Activated CD8-positive, alpha-beta memory T cell treated with anti-CD3 and anti-CD28 coated beads for 24 hours (primary cell): ENCODE measurements around the gene APOM.

Experiments
- DNase-seq: peaks from one replicate; pipeline ENCODE4 v3.0.0-alpha.2; 2020

Gene APOM

DNA sequence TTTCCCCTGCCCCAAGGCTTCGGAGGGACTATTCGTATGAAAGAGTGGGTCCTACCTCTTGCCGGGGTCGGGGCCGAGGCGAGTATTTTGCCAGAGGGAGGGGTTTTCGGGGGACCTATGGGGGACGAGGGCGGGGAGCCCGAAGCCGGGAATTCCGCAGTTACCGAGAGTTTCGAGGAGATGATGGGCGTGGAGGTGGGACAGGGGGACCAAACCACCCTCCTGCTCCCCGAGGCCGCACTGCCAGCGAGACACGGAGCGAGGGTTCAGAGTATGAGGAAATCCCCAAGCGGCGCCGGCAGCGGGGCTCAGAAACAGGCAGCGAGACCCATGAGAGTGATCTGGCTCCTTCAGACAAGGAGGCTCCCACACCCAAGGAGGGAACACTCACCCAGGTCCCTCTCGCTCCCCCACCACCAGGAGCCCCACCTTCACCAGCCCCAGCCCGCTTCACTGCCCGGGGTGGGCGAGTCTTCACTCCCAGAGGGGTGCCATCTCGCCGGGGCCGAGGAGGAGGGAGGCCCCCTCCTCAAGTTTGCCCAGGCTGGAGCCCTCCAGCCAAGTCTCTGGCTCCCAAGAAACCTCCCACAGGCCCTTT lies 23.9 kb upstream of the APOM start:
- no peak for DNase-seq

DNA sequence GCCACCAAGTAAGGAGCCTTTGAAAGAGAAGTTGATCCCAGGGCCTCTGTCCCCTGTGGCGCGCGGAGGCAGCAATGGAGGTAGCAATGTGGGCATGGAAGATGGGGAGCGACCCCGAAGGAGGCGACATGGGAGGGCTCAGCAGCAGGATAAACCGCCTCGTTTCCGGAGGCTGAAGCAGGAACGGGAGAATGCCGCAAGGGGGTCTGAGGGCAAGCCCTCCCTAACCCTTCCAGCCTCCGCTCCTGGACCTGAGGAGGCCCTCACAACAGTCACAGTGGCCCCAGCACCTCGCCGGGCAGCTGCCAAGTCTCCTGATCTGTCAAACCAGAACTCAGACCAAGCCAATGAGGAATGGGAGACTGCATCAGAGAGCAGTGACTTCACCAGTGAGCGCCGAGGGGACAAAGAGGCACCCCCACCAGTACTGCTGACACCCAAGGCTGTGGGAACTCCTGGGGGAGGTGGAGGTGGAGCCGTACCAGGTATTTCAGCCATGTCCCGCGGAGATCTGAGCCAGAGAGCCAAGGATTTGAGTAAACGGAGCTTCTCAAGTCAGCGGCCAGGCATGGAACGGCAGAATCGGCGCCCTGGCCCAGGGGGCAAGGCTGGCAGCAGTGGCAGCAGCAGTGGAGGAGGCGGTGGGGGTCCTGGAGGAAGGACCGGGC lies 23.3 kb upstream of the APOM start:
- no peak for DNase-seq

DNA sequence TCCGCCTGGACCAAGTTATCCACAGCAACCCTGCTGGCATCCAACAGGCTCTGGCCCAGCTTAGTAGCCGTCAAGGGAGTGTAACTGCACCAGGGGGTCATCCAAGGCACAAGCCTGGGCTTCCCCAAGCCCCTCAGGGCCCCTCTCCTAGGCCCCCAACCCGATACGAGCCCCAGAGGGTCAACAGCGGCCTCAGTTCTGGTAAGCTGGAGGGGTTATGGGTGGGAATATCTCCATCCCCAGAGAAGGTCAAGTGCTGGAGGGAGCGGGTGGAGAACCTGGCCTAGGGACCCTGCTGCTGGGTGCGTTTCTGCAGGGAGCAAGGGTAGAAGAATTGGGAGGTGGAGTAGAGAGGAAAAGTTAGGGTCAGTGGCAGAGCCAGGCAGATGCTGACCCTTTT lies 22.2 kb upstream of the APOM start:
- no peak for DNase-seq

DNA sequence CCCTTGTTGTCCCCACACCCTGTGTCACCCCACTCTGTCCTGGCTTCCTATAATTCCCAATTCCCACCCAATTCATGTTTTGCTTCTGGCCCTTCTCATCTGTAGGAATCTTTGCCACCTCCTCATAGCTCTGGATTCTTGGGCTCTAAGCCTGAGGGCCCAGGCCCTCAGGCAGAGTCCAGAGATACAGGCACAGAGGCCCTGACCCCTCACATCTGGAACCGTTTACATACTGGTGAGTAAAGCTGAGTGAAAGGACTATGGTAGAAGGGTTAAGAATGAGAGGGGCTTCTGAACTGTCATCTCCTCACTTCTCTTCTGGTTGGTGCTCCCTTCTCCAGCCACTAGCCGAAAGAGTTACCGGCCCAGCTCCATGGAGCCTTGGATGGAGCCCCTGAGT lies 21.6 kb upstream of the APOM start:
- no peak for DNase-seq

DNA sequence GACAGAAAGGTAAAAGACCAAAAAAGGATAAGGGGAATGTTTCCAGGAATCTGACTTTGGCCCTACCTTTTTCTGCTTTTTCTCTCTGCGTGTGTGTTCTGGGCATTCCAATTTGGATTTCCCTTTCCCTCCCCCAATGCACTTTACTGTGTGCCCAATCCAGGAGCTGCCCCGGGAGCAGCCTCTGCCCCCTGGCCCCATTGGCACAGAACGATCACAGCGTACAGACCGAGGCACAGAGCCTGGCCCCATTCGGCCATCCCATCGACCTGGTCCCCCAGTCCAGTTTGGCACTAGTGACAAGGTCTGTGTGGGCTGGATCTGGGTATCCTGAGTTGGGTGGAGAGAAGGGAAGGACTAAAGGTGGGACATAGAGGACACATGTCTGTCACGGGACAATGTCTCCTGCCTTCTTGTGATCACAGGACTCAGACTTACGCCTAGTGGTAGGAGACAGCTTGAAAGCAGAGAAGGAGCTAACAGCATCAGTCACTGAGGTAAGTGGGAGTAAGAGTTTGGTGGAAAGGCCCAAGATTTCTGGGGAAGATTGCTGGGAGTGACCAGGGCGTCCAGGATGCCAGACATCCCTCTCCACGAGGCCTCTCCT lies 20.6 kb upstream of the APOM start:
- DNase-seq, result no peak

DNA sequence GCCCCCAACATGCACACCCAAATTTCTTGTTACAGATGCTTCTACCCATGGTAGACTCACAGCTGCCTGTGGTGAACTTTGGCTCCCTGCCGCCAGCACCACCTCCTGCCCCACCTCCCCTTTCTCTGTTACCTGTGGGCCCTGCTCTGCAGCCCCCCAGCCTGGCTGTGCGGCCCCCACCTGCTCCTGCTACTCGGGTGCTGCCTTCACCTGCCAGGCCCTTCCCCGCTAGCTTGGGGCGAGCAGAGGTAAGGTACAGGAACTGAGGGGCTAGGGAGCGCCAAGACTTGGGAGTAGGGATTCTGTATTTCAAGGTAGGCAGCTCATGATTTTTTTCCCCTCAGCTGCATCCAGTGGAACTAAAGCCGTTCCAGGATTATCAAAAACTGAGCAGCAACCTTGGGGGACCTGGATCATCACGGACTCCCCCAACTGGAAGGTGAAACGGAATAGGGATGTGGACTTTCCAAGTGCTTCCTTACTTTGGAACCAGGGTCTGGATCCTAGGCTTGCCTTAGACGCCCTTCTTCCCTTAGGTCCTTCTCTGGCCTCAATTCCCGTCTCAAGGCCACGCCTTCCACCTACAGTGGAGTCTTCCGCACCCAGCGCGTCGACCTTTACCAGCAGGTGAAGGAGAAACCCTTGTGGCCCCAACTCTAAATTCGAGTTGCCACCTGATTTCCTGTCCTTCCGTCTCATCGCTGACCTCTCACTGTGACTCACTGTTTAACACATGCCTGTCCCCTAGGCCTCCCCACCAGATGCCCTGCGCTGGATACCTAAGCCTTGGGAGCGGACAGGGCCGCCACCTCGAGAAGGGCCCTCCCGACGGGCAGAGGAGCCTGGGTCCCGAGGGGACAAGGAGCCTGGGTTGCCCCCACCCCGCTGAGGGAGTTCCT lies 18.7 kb upstream of the APOM start:
- DNase-seq, result no peak

DNA sequence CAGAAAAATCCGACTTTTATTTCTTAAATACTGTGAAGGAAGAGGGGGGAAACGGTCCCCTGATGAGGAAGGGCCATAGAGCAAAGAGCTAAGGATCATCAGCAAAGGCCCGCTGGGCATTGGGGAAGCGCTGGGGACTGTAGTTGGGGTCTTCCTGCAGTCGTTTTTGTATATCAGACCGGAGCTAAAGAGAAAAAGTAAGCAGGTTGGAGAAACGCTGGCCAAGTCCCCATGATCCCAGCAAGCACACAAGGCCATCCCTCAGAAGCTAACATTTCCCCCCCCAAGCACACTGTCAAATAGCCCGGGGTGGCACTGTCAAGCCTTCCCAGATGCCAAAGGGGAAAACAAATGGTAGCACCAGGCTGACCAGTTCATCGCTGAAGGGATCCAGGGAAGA lies 16.7 kb upstream of the APOM start:
- no peak for DNase-seq

DNA sequence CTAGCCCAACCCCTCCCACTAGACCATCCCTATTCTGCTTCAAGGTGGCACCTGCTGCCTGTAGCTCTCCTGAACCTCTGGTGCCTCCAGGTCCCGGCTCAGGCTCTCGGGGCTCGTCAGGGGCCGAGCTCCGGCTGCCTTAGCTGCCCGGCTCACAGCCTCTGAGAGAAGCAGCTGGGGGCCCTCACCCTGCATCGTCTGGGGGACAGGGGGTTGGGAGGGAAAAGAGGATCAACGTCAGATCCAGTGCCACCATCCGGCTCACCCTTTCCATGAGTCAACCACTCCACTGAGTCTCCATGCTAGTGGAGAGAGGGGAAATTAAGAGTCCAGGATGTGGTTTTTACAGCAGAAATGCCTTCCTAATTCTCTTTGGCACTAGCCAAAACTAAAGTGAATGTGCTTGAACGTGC lies 16.2 kb upstream of the APOM start:
- no peak for DNase-seq

DNA sequence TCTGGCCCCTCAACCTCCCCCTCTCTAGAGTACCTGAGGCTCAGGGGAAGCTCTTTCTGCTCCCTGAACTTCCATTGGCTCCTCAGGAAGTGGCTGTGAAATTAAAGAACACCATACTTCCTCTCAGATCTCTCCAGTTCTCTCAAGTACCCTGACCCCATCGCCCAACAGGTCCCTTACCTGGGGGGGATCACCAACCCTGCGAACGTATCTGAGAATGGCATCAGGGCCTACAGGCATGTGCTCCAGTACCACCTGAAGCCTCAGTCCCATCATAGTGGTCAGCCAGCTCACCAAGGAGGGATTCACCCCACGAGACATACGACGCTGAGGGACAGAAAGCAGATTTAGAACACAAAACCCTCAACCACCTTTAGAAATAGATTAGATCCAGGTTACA lies 15.1 kb upstream of the APOM start:
- no peak for DNase-seq

DNA sequence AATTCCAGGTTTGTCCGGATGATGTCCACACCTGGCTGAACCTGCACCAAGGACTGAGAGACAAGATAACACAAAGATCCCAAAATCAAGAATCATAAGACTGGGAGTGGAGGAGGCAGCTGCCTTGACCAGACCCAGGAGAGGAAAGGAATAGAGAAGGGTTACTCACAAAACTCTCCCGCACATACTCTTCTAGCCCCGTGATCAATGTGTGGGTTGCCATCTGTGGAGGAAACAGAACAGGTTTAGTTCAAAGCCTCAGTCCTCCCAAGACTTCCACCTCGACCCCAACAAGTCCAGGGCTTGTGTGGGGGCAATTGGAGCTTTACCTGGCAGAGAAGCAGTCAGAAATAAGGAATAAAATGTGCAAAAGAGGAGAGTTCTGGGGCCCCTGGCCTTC lies 14.3 kb upstream of the APOM start:
- DNase-seq, result no peak

DNA sequence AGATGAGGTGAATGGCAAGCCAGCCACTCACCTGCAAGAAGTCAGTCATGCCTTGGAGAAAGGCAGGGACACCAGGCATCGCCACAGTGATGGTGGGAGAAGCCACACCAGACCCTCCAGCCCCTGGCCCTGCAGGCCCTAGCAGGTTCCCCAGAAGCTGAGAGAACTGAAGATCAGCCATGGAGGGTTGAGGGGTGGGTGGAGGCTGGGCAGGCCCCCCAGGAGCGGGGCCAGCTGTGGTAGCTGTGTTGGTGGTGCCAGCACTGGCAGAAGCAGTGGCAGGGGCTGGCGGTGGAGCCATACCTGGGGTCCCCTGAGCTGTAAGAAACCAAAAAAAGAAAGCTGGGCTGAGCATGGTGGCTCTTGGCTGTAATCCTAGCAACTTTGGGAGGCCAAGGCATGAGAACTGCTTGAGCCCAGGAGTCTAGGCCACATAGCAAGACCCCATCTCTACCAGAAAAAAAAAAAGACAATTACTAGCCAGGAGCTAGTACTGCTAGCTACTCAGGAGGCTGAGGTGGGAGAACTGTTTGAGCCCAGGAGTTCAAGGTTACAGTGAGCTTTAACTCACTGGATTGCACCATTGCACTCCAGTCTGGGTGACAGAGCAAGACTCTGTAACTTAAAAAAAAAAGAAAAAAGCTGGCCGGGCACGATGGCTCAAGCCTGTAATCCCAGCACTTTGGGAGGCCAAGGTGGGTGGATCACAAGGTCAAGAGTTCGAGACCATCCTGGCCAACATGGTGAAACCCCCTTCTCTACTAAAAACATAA lies 12.7 kb upstream of the APOM start:
- DNase-seq, result no peak

DNA sequence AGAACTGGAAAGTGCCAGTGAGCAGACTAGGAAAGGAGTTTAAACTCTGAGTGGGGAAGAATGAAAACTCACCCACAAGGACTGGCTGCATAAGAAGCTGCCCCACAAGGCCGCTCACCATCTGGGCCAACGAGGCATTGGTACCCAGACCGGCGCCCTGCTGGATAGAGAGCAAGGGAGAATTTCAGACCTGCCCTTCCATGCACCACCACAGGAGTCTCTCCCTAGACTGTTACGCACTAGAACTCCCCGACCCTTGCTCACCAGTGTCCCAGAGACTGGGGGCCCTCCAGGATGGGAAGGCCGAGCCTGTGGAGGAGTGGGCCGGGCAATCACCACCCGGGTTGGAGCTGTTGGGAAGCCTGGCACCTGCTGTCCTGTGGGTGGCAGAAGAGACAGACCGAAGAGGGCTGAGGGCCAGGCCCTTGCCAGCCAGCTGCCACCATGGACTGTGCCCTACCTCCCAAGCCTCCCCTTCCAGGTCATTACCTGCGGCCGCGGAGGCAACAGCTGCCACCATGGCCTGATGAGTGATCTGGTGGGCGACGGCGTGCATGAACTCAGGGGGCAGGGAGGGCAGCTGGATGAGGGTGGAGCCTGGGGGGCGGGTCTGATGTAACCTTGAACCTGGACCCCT lies 11.8 kb upstream of the APOM start:
- no peak for DNase-seq

DNA sequence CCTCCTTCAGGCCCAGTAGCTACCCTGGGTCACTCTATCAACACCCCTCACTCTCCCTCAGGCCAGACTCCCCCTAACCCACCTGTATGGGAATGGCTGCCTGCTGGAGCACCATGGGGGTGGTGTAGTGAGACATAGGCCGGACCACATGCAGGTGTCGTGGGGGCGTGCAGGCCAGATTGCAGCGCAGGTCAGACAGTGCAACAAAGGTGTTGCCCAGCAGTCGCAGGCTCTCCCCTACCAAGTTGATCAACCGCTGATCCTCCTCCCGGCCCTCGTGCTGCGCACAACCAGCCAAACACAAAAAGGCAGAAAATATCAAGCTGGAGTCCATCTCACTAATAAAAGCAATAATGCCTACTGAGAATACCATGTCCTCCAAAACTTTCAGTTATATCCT lies 10.4 kb upstream of the APOM start:
- no peak for DNase-seq

DNA sequence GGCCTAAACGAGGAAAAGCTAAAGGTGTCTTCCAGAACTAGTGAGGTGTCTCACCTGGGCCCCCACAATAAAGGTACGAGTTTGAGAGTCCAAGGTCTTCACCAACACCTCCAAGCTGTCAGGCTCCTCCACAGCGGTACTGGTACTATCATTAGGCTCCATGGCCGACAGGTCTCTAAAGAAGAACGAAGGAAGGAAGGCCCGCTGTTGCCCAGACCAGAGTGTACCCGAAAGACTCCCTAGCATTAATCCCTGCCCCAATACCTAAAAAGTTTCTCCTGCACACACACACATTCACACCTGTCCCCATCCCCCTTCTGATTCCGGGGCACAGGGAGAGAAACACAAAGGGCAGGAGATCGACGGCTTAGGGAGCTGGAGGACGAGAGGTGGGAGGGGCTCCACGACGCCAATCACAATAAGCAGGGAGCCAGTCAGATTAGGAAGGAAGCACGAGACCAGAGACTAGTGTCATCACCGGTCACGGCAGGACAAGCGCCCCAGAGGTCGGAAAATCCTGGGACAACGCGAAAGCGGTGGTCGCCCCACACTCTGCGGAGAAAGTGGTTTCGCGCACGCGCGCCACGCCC lies 4.0 kb upstream of the APOM start:
- no peak for DNase-seq

DNA sequence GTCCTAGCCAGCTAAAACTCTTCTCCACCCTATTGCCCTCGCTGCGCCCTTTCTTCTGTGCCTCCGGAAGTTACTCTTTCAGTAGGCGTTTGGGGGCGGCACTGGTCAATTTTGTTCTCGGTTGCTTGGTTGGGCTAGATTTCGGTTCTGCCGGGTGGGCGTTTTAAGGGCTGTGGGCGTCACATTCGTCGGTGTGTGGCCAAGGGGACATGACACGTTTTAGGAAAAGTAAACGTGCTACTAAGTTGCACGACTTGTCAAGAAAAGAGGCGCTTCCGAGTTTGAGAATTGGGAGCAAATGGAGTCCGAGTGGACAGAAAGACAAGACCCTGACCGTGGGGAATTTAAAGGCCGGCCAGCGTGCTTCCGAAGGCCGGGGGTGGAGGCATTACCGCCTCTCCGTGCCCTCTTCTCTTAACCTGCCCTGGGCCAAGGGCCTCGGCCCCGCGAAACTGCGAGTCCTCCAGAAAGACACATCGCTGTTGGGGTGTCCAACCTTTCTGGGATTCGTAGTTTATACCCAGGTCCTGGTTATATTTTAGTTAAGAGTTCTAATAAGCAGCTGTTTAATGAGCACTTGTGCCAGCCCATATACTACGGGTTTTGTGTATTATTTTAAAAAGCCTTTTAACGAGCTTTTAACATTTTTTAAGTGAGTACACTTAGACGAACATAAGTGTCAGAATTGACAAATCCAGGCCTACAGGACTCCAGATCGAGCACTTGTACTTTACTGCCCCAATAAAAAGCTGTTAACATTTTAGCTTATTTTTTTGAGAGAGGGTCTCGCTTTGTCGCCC lies 2.6 kb upstream of the APOM start:
- no peak for DNase-seq

DNA sequence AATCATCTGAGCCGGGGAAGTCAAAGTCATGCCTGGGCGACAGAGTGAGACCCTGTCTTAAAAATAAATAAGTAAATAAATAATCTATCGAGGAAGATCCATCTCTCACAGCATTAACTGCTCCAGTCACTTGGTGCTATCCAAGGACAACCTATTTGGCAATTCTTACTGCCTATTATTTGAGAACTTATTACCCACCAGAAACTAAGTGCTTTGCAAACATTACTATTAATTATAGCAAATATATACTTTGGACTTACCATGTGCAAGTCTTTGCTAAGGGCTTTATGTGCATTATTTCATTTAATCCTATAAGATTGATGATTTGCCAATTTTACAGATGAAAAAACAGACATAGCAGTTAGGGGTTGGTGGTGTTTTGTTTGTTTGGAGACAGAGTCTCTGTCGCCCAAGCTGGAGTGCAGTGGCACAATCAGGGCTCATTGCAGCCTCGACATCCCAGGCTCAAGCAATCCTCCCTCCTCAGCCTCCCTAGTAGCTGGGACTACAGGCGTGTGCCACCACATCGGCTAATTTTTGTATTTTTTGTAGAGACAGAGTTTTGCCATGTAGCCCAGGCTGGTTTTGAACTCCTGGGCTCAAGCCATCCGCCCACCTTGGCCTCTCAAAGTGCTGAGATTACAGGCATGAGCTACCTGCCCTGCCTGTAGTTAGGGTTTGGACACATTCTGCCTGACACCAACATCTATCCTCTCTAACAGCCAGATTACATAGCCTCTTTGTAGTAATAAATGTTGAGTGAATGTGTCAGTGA lies 933 bp upstream of the APOM start:
- no peak for DNase-seq

DNA sequence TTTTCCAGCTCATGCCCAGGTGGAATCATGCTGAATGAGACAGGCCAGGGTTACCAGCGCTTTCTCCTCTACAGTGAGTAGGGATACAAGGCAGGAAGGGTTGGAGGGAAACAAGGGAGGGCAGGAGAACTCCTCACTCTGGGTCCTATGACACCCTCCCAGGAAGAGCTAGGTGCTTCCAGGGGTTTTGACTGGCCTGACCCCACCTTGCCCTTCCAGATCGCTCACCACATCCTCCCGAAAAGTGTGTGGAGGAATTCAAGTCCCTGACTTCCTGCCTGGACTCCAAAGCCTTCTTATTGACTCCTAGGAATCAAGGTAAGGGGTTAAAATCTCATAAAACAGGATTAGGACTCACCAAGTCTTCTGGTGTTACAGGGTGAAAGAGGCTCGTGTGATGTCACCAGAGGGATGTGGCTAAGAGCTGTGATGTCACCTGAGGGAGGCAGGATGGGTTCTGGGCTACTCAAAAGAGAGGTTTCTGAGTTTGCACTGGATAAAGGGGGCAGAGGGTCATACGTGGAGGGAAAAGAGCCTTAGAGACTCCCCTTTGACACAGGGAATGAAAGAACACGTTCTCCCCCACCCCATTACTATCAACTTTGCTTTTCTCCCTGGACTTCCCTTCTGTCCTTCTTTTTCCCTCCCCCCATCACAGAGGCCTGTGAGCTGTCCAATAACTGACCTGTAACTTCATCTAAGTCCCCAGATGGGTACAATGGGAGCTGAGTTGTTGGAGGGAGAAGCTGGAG lies 1.9 kb downstream of the APOM start:
- DNase-seq, result no peak

DNA sequence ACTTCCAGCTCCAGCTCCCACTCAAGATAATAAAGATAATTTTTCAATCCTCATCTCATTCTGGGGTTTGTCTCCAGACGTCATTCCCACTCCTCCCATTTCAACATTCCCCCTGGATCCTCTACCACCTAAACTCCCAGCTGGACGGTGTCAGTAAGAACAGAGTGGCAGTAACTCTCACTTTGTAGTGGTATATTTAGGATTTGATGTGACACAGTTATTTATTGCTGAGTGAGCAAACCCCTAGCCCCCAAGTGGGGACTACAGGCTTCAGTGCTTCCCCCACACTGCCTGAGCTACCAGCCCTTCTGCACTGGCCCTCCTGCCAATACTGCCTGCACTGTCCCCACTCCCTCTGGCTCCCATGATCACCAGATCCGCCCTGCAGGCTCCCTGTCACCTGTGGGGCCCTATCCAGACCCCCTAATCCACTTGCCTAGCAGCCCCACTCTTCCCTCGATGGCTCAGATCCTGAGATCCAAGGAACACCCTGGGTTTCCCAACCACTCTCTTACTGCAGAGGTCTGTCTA lies 2.5 kb downstream of the APOM start:
- DNase-seq, result no peak

DNA sequence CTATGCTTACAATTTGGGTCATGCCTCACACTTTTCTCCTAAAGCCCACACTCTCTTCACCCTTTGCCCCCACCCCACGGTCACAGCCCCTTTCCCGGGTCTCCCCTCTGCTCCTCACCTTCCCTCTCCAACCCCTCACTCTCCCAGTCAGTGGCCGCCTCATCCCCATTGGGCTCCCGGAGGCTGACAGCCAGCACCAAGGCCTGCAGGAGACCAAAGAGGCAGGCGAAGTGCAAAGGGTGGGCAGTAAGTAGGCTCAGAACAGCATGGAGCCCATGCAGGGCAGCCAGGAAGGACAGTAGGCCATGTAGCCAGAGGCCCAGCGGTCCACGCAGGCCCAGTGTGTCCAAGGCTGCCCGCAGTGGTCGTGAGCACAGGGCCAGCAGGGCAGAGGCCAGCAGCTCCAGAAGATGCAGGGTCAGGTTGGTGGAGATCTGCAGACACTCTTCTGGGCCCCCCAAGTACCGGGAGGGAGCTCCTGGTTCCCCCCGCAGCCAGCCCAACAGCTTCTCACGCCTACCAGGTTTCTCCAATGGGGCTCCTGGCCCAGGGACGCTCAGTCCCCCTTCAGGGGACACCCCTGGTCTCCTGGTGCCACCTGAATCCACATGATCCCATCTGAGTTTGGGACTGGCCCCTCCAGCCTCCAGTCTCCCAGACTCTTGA lies 3.4 kb downstream of the APOM start:
- no peak for DNase-seq
